ENCODE data around the gene KIAA0232.

Gene KIAA0232

DNA sequence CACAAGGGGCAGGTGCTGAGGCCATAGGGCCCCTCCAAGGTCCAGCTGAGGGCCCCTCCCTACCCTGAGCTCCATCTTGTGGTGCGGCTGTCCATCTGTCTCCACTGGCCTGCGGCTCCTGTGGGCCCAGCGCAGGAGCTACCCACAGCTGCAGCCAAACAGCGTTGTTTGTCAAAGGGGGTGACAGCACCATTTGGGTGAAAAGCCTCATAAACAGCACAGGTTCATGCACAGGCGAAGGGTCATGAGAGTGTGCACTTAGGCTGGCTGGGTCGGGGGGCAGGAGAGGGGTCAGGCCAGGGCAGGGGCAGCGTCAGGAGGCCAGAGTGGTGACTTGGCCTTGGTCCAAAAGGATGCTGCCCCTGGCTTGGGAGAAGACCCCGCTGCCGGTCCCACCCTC is 34.2 kb upstream of the KIAA0232 start:
- H3K36me3 ChIP-seq: no peaks in the 10 kb centered on the region
- no peaks in the 10 kb centered on the region for H3K9me3 ChIP-seq
- intact Hi-C loops (cut with DNase I; ENCODE audit: low total_unique reads): no loop called here
- H3K27ac ChIP-seq: peak overlapping the region; percentile 45 to 51
- peaks cover 0 to 36% (median 27%) of the 10 kb centered on the region in 4 donors for H3K4me1 ChIP-seq
- H3K4me3 ChIP-seq: no peak overlapping the region
- H3K27me3 ChIP-seq: no peaks in the 10 kb centered on the region
- TF ChIP-seq, protein P1, sequence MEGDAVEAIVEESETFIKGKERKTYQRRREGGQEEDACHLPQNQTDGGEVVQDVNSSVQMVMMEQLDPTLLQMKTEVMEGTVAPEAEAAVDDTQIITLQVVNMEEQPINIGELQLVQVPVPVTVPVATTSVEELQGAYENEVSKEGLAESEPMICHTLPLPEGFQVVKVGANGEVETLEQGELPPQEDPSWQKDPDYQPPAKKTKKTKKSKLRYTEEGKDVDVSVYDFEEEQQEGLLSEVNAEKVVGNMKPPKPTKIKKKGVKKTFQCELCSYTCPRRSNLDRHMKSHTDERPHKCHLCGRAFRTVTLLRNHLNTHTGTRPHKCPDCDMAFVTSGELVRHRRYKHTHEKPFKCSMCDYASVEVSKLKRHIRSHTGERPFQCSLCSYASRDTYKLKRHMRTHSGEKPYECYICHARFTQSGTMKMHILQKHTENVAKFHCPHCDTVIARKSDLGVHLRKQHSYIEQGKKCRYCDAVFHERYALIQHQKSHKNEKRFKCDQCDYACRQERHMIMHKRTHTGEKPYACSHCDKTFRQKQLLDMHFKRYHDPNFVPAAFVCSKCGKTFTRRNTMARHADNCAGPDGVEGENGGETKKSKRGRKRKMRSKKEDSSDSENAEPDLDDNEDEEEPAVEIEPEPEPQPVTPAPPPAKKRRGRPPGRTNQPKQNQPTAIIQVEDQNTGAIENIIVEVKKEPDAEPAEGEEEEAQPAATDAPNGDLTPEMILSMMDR (IDR thresholded peaks at IDR 0.05): no peak
- no peak for DNase-seq

DNA sequence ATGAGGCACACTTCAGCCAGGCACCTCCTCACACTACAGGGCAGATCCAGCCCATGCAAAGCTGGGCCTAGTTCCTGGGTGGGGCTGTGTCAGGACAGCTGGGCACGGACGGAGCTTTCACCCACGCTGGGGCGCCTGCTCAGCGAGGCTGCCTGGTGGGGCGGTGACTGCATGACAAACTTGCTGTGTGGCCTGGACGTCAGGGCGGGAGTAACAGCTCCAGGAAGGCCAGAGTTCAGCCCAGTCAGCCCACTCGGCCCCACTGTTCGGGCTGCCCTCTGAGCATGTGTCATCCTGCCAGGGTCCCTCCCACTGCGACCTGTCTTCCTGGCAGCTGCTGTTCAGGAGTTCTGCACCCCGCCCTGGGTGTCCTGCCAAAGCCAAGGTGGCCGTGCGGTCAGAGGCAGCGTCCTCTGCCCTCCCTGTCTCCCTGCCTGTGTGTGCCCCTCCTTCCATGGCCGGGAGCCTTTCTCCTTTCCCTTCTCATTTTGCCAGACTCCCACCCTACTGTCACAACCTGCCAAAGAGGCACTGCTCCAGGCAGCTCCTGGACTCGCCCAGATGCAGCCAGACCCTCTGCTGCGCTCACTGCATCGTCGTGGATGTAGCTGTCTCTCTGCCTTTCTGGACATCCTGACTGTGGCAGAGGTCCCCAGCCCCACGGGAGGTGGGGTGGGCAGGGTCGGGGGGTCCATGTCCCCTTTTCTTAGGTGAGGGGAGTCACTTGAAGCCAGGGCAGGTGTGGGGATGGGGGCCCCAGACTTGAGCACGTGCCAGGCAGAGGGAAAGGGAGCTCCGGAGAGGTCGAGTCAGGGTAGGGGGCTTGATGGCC is 33.0 kb upstream of the KIAA0232 start:
- Histone ChIP-seq H3K4me3 (no peak overlapping the region), H3K4me1 (peaks cover 0 to 36% (median 27%) of the 10 kb centered on the region in 4 donors), H3K36me3 (no peaks in the 10 kb centered on the region), H3K27ac (peak overlapping the region; percentile 49 to 51), H3K27me3 (no peaks in the 10 kb centered on the region), H3K9me3 (no peaks in the 10 kb centered on the region)
- intact Hi-C loops (cut with DNase I; ENCODE audit: low total_unique reads): no loop called here
- TF ChIP-seq, protein P1 (IDR thresholded peaks at IDR 0.05): no peak
- peak; percentile 51 to 84 for DNase-seq

DNA sequence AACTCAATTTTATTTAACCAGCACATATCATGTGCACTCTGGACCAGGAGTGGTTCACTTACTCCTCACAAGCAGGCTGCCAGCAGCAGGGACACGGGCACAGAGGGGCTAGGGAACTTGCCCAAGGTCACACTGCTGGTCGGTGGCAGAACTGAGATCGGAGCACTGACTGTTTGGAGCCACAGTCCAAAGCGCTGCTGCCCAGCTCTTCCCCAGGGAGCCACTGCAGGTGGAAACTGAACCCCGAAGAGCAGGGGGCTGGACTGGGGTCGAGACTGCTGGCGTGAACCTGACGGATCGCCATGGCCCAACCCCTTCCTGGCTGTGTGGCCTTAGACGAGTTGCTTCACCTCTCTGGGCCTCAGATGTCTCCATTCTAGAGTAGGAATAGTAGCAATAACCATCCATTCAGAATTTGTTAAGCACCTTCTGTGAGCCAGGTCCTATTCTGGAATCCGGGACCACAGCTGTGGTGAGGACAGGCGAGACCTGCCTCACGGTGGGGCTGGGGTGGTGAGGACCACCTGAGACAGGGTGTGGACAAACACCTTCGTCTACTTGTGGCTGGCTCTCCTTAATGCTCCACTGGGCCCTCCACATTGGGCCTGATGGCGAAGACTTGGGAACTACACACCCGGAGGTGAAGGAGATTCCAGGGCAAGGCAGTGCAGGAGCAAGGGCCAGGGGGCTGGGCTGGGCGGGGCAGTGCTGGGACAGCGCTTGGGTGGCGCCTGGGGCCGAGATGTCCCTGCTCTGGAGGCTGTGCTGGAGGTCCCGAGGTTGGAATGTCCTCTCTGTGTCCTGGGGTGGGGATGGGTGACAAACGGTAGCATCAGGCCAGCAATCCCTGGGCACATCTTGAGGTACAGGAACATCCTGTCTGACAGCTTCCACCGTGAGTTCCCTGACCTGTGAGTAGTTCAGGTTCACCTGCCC is 32.0 kb upstream of the KIAA0232 start:
- Histone ChIP-seq H3K4me1 (peaks cover 0 to 36% (median 27%) of the 10 kb centered on the region in 4 donors), H3K9me3 (no peaks in the 10 kb centered on the region), H3K4me3 (no peak overlapping the region), H3K36me3 (no peaks in the 10 kb centered on the region), H3K27me3 (no peaks in the 10 kb centered on the region), H3K27ac (peak overlapping the region in 1 of 2 donors; percentile 51)
- no peak for DNase-seq
- TF ChIP-seq, protein P1 (IDR thresholded peaks at IDR 0.05): no peak
- intact Hi-C loops (cut with DNase I; ENCODE audit: low total_unique reads): no loop called here

DNA sequence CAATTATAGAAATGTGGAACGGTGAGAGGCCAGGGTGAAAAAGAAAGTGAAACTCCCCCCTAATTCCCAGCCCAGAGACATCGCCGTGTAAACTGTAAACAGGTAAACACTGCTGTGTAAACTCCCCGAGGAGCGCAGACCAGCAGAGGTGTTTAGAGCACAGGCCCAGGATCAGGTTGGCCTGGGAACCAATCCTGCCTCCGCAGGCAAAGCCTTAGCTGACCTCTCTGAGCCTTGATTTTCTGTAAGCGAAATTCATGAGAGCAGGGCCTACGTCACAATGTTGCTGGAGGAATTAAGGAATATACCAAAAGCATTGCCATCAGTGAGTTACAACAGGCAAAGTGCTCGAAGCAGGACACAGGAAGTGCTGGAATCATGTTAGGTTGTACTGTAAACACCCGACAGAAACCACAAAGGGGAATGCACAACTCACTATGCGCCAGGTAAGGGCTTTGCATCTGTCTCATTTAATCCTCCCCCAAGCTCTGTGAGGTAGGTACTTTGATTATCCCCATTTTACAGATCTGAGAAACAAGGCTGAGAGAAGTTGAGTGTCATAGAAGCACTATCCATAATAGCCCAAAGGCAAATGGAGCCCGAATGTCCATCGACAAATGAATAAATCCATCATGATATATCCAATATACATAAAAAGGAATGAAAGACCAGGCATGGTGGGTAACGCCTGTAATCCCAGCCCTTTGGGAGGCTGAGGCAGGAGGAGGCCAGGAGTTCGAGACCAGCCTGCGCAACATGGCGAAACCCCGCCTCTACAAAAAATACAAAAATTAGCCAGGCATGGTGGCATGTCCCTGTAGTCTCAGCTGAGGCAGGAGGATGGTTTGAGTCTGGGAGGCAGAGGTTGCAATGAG is 30.7 kb upstream of the KIAA0232 start:
- H3K4me3 ChIP-seq: no peak overlapping the region
- H3K27ac ChIP-seq: no peak overlapping the region
- TF ChIP-seq, protein P1 (IDR thresholded peaks at IDR 0.05): no peak
- H3K27me3 ChIP-seq: no peaks in the 10 kb centered on the region
- no peak for DNase-seq
- H3K36me3 ChIP-seq: no peaks in the 10 kb centered on the region
- peaks cover 0 to 32% (median 23%) of the 10 kb centered on the region in 4 donors for H3K4me1 ChIP-seq
- intact Hi-C loops (cut with DNase I; ENCODE audit: low total_unique reads): no loop called here
- H3K9me3 ChIP-seq: no peaks in the 10 kb centered on the region

DNA sequence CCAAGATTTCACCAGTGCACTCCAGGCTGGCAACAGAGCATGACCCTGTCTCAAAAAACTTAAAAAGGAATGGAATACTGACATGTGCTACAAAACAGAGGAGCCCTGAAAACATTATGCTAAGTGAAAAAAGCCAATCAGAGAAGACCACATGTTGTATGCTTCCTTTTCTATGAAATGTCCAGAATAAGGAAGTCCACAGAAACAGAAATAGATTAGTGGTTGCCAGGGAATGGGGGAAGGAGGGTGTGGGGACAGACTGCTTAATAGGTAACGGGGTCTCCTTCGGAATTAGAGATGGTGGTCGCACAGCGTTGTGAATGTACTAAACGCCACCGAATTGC is 30.1 kb upstream of the KIAA0232 start:
- Histone ChIP-seq H3K36me3 (no peaks in the 10 kb centered on the region), H3K9me3 (no peaks in the 10 kb centered on the region), H3K27ac (no peak overlapping the region), H3K4me1 (peaks cover 0 to 26% (median 16%) of the 10 kb centered on the region in 4 donors), H3K4me3 (no peak overlapping the region), H3K27me3 (no peaks in the 10 kb centered on the region)
- no peak for DNase-seq
- TF ChIP-seq, protein P1 (IDR thresholded peaks at IDR 0.05): no peak
- intact Hi-C loops (cut with DNase I; ENCODE audit: low total_unique reads): no loop called here

Measured in tibial artery (tissue), 4 donors.